Globus pallidus (tissue), 1 donor: ENCODE results near the gene HTATIP2.
"Not testable (repeated sequence)": the region's sequence is repeated elsewhere in the genome, so short reads cannot be mapped to it uniquely, and the experiment has no call there.

Source experiments
- DNase-seq: peaks from one replicate; pipeline ENCODE4 v3.0.0-alpha.2; 2015; ENCODE audit warnings: low spot score

Gene HTATIP2

GRCh38 chr11:20372081-20372626, 8.6 kb downstream of the HTATIP2 start:
- no peak for DNase-seq

GRCh38 chr11:20373147-20373546, 9.6 kb downstream of the HTATIP2 start:
- DNase-seq = no peak

GRCh38 chr11:20373568-20374209, 10.2 kb downstream of the HTATIP2 start:
- no peak for DNase-seq

DNA sequence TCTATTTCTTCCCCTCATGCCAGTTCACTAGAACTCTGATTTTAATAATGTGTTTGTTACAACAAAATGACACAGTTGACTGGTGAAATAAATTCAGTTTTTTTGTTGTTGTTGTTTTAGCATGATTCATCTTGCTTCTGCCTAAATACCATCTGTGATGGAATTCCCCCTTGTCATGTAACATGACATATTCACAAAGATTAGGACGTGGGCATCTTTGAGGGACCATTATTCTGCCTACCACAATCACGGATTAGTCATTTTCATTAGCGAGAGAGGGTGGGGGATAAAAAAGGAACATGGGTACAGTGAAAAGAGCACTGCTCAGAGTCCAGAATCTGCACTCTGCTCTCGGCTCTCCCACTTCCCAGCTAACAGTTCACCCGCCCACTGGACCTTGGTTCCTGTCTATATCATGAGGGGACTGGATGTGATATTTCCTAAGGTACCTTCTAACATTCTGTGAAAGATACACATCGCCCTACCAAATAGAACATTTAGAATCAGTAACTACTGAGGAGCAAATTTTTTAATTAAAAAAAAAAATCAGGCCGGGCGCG, 11.3 kb downstream of the HTATIP2 start:
- DNase-seq = no peak

DNA sequence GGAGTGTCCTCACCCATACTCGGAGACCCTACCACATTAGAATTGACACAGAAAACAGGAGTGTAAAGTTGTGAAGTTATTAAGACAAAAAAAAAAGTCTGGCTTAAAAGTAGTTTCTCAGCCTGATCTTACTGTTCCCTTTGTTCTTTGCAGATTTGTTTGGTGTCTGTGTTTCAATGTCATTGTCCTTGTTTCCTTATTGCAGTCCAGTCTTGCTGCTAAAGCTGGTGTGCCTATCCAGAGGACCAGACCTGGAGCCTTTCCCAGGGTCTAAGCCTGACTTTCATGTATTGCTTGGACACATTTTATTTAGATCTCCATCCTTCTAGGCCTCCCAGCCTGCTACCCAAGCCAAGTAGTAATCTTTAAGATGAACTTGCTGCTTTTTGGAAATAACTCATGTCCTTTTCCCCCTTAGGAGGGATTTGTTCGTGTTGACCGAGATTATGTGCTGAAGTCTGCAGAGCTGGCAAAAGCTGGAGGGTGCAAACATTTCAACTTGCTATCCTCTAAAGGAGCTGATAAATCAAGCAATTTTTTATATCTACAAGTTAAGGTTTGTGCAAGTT, 12.7 kb downstream of the HTATIP2 start:
- DNase-seq = no peak

- DNase-seq = not testable (repeated sequence)
Observed at GRCh38 chr11:20385996-20386395, 22.5 kb downstream of the HTATIP2 start.

DNA sequence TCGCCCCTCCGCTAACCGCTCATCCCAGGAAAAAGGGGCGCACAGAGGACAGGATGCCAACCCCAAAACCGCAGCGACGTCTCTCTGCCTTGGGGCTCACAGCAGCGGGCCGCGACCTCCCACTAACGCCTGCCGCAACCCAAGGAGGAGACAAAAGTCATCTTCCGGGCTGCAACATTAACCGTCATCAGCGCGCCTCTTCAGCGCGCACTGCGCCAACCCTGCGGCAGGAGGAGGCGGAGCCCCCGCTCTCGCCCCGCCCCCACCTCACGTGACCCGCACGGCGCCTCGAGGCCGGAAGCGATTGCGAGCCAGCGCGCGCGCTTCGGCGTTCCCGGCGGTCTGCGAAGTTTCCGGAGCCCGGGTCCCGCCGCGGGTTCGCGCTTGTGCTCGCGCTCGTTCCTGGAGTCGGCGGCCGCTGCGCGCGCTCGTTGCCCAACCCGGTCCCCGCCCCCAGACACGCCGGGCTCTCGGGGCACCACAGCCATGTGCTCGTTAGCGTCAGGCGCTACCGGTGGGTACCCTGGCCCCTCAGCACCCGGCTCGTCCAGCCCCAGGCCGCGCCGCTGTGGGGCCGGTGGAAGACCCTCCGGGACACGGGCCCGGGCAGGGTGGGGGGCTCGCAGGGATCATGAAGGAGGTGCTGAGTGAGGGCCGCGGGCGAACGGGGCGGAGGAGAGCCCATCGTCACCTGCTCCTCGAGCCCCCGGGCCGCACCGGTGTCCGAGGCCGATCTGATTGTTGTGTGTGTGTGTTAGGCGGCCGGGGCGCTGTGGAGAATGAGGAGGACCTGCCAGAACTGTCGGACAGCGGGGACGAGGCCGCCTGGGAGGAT, 24.0 kb downstream of the HTATIP2 start, which contains the start of gene PRMT3:
Gene PRMT3, plus strand, starts transcription at position 456 of the 835 bp plus-strand sequence. Its CDS starts 31 bp downstream, at position 487.
- DNase-seq = peak; percentile 91

DNA sequence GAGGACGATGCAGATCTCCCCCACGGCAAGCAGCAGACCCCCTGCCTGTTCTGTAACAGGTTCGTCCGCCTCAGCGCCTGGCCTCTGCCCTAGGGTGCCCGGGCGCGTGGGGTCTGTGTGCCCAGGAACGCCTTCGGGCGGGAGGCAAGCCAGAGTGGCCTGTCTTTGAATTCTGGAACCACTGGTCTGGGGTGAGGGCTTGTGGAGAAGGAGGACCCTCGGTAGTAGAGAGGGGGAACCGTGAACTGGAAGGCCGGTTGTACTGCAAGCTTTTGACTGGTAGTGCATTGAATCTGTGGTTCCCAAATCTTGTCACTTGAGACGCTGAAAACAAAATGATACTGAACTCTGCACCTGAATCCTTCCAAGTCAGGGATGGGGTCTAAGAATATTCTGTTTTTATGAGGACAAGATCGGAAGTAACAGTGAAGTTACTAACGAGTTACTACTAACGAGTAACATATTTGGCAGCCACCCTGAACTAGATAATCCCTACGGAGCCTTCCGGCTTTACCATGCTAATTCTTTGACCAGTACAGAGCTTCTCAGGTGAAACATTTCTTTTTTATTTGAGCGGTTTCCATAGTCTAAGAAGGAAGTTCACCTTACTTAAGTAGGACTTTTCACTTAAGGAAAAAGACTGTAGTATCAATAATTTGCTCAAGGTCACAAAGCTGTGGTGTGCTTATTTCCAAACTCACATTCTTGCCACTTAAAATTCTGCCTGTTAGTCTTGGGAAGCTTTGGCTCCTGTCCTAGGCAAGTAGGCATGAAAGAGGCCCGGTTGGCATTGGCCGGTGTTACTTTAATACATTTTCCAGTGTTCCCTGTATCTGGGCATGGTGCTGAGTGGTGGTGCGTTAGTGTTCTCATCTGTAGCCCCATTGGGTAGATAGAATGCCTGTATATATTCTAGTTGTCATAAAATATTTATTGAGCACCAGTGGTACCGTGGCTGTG, 24.9 kb downstream of the HTATIP2 start:
- DNase-seq = peak; percentile 28

DNA sequence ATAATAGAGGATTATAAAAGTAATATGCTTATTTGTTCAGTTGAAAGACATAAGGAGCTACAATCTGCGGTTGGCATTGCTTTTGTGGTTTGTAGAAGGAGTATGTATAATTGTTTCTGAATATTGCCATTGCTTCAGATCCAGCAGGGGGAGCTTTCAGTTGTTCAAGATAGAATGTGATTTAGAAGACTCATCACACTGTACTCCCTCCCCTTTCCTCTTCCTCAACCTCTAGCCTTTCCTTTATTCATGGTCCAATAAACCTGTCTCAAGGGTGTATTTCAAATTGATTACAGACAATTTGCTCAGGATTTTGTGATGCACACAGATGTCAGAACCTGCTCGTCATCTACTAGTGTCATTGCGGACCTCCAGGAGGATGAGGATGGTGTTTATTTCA, 33.8 kb downstream of the HTATIP2 start:
- DNase-seq = peak; percentile 33

- DNase-seq = no peak
Observed at GRCh38 chr11:20399498-20399897, 36.0 kb downstream of the HTATIP2 start.

GRCh38 chr11:20403059-20403458, 39.5 kb downstream of the HTATIP2 start:
- DNase-seq = no peak

GRCh38 chr11:20406484-20406883, 43.0 kb downstream of the HTATIP2 start:
- DNase-seq = no peak

- DNase-seq = no peak
Observed at GRCh38 chr11:20407344-20407743, 43.8 kb downstream of the HTATIP2 start.

- DNase-seq = no peak
Observed at GRCh38 chr11:20415432-20415831, 51.9 kb downstream of the HTATIP2 start.

GRCh38 chr11:20417771-20418170, 54.3 kb downstream of the HTATIP2 start:
- DNase-seq = no peak

- DNase-seq = no peak
Observed at GRCh38 chr11:20421946-20422345, 58.4 kb downstream of the HTATIP2 start.

- no peak for DNase-seq
Observed at GRCh38 chr11:20429216-20429615, 65.7 kb downstream of the HTATIP2 start.
